ENCODE measurements around the gene SCTR.
A peak's percentile ranks its signal among the peaks of the same experiment; 100 is the strongest.

The SCTR gene

DNA sequence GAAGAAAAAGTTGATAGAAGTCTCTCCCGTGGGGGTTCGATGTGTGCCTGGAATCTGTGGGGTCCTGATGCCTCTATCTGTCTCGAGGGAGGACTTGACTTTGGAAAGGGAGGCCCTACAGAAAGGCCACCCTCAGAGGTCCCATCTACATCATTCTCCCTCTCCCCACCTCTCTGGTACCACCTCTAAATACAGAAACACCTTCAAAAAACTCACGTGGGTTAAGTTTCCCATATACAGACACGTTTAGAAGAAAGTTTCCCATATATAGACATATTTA is 97.9 kb downstream of the SCTR start:
- TF ChIP-seq, protein P1, sequence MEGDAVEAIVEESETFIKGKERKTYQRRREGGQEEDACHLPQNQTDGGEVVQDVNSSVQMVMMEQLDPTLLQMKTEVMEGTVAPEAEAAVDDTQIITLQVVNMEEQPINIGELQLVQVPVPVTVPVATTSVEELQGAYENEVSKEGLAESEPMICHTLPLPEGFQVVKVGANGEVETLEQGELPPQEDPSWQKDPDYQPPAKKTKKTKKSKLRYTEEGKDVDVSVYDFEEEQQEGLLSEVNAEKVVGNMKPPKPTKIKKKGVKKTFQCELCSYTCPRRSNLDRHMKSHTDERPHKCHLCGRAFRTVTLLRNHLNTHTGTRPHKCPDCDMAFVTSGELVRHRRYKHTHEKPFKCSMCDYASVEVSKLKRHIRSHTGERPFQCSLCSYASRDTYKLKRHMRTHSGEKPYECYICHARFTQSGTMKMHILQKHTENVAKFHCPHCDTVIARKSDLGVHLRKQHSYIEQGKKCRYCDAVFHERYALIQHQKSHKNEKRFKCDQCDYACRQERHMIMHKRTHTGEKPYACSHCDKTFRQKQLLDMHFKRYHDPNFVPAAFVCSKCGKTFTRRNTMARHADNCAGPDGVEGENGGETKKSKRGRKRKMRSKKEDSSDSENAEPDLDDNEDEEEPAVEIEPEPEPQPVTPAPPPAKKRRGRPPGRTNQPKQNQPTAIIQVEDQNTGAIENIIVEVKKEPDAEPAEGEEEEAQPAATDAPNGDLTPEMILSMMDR (IDR thresholded peaks at IDR 0.05; ENCODE audit: insufficient read depth, low read depth, low read length, missing control alignments): no peak
- DNase-seq (ENCODE audit: low read depth): no peak

DNA sequence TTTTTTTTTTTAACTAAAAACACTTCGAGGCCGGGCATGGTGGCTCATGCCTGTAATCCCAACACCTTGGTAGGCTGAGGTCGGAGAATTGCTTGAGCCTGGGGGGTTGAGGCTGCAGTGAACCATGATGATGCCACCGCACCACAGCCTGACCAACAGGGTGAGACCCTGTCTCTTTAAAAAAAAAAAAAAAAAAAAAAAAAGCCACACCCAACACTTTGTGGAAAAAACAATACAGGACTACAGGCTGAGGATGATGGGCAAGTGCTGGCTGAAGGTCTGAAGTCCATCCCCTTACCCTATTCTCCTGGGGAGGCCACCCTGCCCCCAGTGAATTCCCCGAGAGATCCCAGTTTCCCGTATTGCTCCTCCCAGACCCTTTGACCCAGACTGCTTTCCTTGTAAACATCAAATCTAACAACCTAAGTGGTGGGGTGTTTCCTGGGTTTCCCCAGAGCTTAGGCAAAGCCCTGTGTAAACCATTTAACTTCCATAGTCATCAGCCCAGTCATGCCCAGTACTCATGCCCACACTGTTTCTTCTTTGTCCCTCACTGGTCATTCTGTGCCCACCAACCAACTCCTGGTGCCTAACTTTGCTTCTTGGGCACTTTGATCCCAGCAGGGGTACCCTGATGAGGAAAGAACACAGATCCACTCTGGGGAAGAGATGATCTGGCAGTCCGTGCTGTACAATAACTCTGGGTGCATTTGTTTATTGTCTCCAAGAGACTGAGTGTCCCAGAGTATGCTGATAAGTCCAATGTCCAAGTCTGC is 98.5 kb downstream of the SCTR start:
- TF ChIP-seq, protein P1 (IDR thresholded peaks at IDR 0.05; ENCODE audit: insufficient read depth, low read depth, low read length, missing control alignments): no peak
- no peak overlapping the region for H3K4me3 ChIP-seq (ENCODE audit: low read length)
- DNase-seq (ENCODE audit: low read depth): no peak

More for the DNA sequence above, 97.9 kb downstream of the SCTR start:
- no peak overlapping the region for H3K4me3 ChIP-seq (ENCODE audit: low read length)

DNA sequence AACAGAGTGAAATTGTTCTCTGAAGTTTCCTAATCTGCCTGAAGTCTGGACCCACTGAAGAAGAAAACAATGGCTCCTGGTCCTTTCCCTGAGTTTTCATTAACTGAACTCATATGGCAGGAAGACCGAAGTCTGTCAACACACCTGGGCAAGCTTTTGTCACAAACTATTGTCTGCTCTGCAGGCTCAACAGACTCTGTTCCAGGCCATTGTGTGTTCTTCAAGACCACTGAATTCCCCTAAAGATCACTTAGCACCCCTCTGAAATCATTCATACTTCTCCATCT is 99.2 kb downstream of the SCTR start:
- H3K4me3 ChIP-seq (ENCODE audit: low read length): no peak overlapping the region
- TF ChIP-seq, protein P1 (IDR thresholded peaks at IDR 0.05; ENCODE audit: insufficient read depth, low read depth, low read length, missing control alignments): no peak
- no peak for DNase-seq (ENCODE audit: low read depth)

DNA sequence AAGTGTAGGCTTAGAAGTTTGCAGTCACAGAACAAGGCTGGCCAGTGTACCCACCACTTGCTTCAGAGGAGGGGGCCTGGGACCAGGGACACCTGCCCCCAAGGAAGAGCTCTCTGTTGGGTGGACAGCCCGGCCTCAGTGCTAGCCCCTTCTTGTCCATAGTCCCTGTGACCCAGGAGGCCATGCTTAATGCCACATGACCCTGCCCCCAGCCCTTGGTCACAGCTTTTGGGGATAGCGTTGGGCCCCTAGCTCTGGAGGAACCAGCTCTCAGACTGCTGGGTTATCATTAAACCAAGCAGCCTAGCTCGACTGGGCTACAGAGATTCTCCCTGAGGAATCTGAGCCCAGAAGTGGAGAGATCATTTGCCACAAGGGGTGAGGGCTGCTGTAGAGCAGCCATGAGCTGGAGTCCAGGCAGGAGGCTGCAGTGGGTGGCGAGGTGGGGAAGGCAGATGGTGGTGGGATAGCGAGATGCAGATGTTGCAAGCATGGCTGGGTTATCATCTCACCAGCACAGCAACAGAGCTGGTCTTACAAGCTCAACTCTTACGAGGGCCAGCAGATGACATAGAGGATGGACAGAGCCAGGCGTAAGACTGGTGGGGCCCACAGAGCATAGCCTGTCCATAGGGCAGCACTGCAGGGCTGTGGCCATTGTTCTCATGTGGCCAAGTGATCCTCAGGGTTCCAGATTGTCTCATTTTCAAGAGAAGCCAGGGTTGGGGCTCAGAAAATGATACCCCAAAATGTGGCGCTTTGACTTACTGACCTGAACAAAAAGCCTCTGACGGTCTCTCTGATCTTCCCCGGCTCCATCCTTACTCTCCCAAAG is 99.8 kb downstream of the SCTR start:
- H3K4me3 ChIP-seq (ENCODE audit: low read length): no peak overlapping the region
- DNase-seq (ENCODE audit: low read depth): no peak
- TF ChIP-seq, protein P1 (IDR thresholded peaks at IDR 0.05; ENCODE audit: insufficient read depth, low read depth, low read length, missing control alignments): no peak

DNA sequence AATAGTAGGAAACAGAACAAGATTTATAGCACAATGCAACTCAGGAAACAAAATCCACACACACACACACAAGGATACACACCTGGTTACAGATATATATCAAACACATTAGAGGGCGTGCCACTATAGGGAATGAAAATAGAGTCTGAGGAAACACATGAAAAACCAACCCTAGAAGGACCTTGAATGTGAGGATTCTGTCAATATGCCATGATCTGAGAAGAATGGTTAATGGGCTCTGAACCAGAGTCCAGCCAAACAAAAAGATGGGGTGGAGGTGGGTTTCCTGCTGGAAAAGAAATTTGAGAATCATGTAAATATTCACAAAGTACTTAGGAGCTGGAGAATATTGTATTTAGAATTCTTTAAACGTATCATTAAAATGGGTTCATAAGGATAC is 100.5 kb downstream of the SCTR start:
- no peak for DNase-seq (ENCODE audit: low read depth)
- TF ChIP-seq, protein P1 (IDR thresholded peaks at IDR 0.05; ENCODE audit: insufficient read depth, low read depth, low read length, missing control alignments): no peak
- no peak overlapping the region for H3K4me3 ChIP-seq (ENCODE audit: low read length)

DNA sequence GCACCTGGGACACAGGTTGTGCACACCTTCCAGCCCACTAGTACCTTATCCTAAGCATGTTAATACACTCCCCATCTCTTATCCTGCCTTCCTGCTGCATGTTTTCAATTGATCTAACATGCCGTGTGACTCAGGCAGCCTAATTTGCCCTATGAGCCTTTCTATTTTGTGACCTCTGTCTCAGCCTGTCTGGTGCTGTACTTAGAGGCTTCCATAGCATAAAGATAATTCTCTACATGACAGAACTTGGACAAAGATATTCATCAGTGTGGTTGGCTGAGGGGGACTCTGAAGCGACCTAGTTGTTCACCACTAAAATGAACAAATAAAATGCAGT is 101.2 kb downstream of the SCTR start:
- TF ChIP-seq, protein P1 (IDR thresholded peaks at IDR 0.05; ENCODE audit: insufficient read depth, low read depth, low read length, missing control alignments): no peak
- no peak overlapping the region for H3K4me3 ChIP-seq (ENCODE audit: low read length)
- peak; percentile 34 for DNase-seq (ENCODE audit: low read depth)
